HEK293 (cell line): ENCODE results near the gene TPGS1.

Experiments used
- CTCF ChIA-PET: fragments of 350-600 bp; formaldehyde crosslinking; extraction: SDS; loops from one replicate; lab custom pipeline; 2021; ENCODE audit warnings: antibody characterized with exemption; lab: Yijun Ruan, JAX
- POLR2A ChIA-PET: fragments of 300-600 bp; formaldehyde crosslinking; extraction: SDS; loops from one replicate; lab custom pipeline; 2020; ENCODE audit warnings: antibody characterized with exemption, inconsistent platforms; lab: Yijun Ruan, JAX
- H3K27ac ChIP-seq: fragments of 200-500 bp; sonication (Bioruptor generic); 2 replicates; pipeline ENCODE4 v1.5.1; 2014; ENCODE audit warnings: low read depth, low read length, control low read depth, inconsistent platforms; ENCODE audit errors: extremely low read depth
- H3K36me3 ChIP-seq, 2 experiments: fragments of 200-500 bp in 1 of 2; sonication (Bioruptor generic) in 1 of 2; 1 replicate in 1 of 2; 2 replicates in 1 of 2; pipeline ENCODE4 v1.5.1; 2014 to 2017; ENCODE audit warnings: inconsistent platforms in 2 of 2, low read length in 2 of 2; ENCODE audit not compliant: control insufficient read depth in 2 of 2, insufficient read depth in 1 of 2
- H3K4me1 ChIP-seq: fragments of 200-500 bp; sonication (Bioruptor generic); 2 replicates; pipeline ENCODE4 v1.5.1; 2014; ENCODE audit warnings: mild to moderate bottlenecking, low read length, inconsistent platforms; ENCODE audit not compliant: control insufficient read depth, insufficient read depth
- H3K4me3 ChIP-seq: 2 replicates; pipeline ENCODE4 v1.5.1; 2011; ENCODE audit warnings: low read depth, mild to moderate bottlenecking, control low read depth, low read length, moderate library complexity
- H3K9me3 ChIP-seq: fragments of 200-500 bp; sonication (Bioruptor generic); 2 replicates; pipeline ENCODE4 v1.5.1; 2014; ENCODE audit warnings: low read depth, low read length, inconsistent platforms; ENCODE audit not compliant: control insufficient read depth, insufficient read depth
- KLF9 ChIP-seq: fragments of 450-650 bp; formaldehyde crosslinking; IDR thresholded peaks from 2 replicates; pipeline ENCODE4 v1.5.1; 2016; ENCODE audit warnings: missing biosample characterization, missing genetic modification characterization, low read depth
- OVOL3 ChIP-seq: fragments of 450-650 bp; formaldehyde crosslinking; IDR thresholded peaks from 2 replicates; pipeline ENCODE4 v1.5.1; 2016; ENCODE audit warnings: missing biosample characterization, missing genetic modification characterization
- REST ChIP-seq: fragments of 450-650 bp; formaldehyde crosslinking; IDR thresholded peaks from 2 replicates; pipeline ENCODE4 v1.5.1; 2016; ENCODE audit warnings: missing biosample characterization, missing genetic modification characterization
- TRIM28 ChIP-seq: IDR thresholded peaks from 2 replicates; pipeline ENCODE4 v1.6.1; 2011; ENCODE audit warnings: low read length, control low read depth, borderline replicate concordance
- ZBTB20 ChIP-seq: fragments of 450-650 bp; formaldehyde crosslinking; IDR thresholded peaks from 2 replicates; pipeline ENCODE4 v1.5.1; 2016; ENCODE audit warnings: missing biosample characterization, missing genetic modification characterization
- ZBTB48 ChIP-seq: fragments of 450-650 bp; formaldehyde crosslinking; IDR thresholded peaks from 2 replicates; pipeline ENCODE4 v1.5.1; 2016; ENCODE audit warnings: missing biosample characterization, missing genetic modification characterization
- ZBTB49 ChIP-seq: fragments of 450-650 bp; formaldehyde crosslinking; IDR thresholded peaks from 2 replicates; pipeline ENCODE4 v1.5.1; 2016; ENCODE audit warnings: missing biosample characterization, missing genetic modification characterization, low read depth
- ZFP37 ChIP-seq: fragments of 450-650 bp; formaldehyde crosslinking; IDR thresholded peaks from 2 replicates; pipeline ENCODE4 v1.5.1; 2016; ENCODE audit warnings: missing biosample characterization, missing genetic modification characterization
- ZFP69B ChIP-seq: fragments of 450-650 bp; formaldehyde crosslinking; IDR thresholded peaks from 2 replicates; pipeline ENCODE4 v1.5.1; 2016; ENCODE audit warnings: missing biosample characterization, missing genetic modification characterization
- ZNF138 ChIP-seq: fragments of 450-650 bp; formaldehyde crosslinking; IDR thresholded peaks from 2 replicates; pipeline ENCODE4 v1.5.1; 2016; ENCODE audit warnings: missing biosample characterization, missing genetic modification characterization, borderline replicate concordance
- ZNF155 ChIP-seq: fragments of 450-650 bp; formaldehyde crosslinking; IDR thresholded peaks from 2 replicates; pipeline ENCODE4 v1.5.1; 2016; ENCODE audit warnings: missing biosample characterization, missing genetic modification characterization
- ZNF16 ChIP-seq: fragments of 450-650 bp; formaldehyde crosslinking; IDR thresholded peaks from 2 replicates; pipeline ENCODE4 v1.5.1; 2016; ENCODE audit warnings: low read depth, missing biosample characterization, missing genetic modification characterization
- ZNF211 ChIP-seq: fragments of 450-650 bp; formaldehyde crosslinking; IDR thresholded peaks from 2 replicates; pipeline ENCODE4 v1.5.1; 2016; ENCODE audit warnings: low read depth, missing biosample characterization, missing genetic modification characterization
- ZNF274 ChIP-seq, 2 experiments: fragments of 200-500 bp in 1 of 2; fragments of 450-650 bp in 1 of 2; sonication (Bioruptor generic) in 1 of 2; formaldehyde crosslinking in 1 of 2; IDR thresholded peaks; 2 replicates each; pipeline versions ENCODE4 v1.5.1 to v1.6.1; 2014 to 2016; ENCODE audit warnings: borderline replicate concordance in 1 of 2, inconsistent platforms in 1 of 2, low read length in 1 of 2, missing biosample characterization in 1 of 2, missing genetic modification characterization in 1 of 2
- ZNF398 ChIP-seq: fragments of 450-650 bp; formaldehyde crosslinking; IDR thresholded peaks from 2 replicates; pipeline ENCODE4 v1.5.1; 2017; ENCODE audit warnings: missing biosample characterization, missing genetic modification characterization
- ZNF423 ChIP-seq: fragments of 450-650 bp; formaldehyde crosslinking; IDR thresholded peaks from 2 replicates; pipeline ENCODE4 v1.5.1; 2016; ENCODE audit warnings: missing biosample characterization, missing genetic modification characterization
- ZNF544 ChIP-seq: fragments of 450-650 bp; formaldehyde crosslinking; IDR thresholded peaks from 2 replicates; pipeline ENCODE4 v1.5.0; 2017; ENCODE audit warnings: missing biosample characterization, missing genetic modification characterization
- ZNF585B ChIP-seq: fragments of 450-650 bp; formaldehyde crosslinking; IDR thresholded peaks from 2 replicates; pipeline ENCODE4 v1.5.1; 2016; ENCODE audit warnings: missing biosample characterization, missing genetic modification characterization
- ZNF658 ChIP-seq: fragments of 450-650 bp; formaldehyde crosslinking; IDR thresholded peaks from 2 replicates; pipeline ENCODE4; 2016; ENCODE audit warnings: missing biosample characterization, missing genetic modification characterization
- ZNF664 ChIP-seq: fragments of 450-650 bp; formaldehyde crosslinking; IDR thresholded peaks from 2 replicates; pipeline ENCODE4 v1.5.1; 2016; ENCODE audit warnings: missing biosample characterization, missing genetic modification characterization
- ZNF776 ChIP-seq: fragments of 450-650 bp; formaldehyde crosslinking; IDR thresholded peaks from 2 replicates; pipeline ENCODE4 v1.5.0; 2017; ENCODE audit warnings: missing biosample characterization, missing genetic modification characterization, borderline replicate concordance
- ZNF792 ChIP-seq: fragments of 450-650 bp; formaldehyde crosslinking; IDR thresholded peaks from 2 replicates; pipeline ENCODE4 v1.5.1; 2016; ENCODE audit warnings: missing biosample characterization, missing genetic modification characterization
- TF ChIP-seq, protein P1 (sequence below): fragments of 450-650 bp; formaldehyde crosslinking; IDR thresholded peaks from 2 replicates; pipeline ENCODE4 v1.5.1; 2016; ENCODE audit warnings: missing biosample characterization, missing genetic modification characterization
- TF ChIP-seq, protein P2 (sequence below): fragments of 450-650 bp; formaldehyde crosslinking; IDR thresholded peaks from 2 replicates; pipeline ENCODE4 v1.5.1; 2016; ENCODE audit warnings: missing biosample characterization, missing genetic modification characterization
- TF ChIP-seq, protein P3 (sequence below): fragments of 450-650 bp; formaldehyde crosslinking; IDR thresholded peaks from 2 replicates; pipeline ENCODE4 v1.5.1; 2017; ENCODE audit warnings: missing biosample characterization, missing genetic modification characterization

The TPGS1 gene

GRCh38 chr19:469833-470232 lies 37.5 kb upstream of the TPGS1 start:
- no peaks in the 10 kb centered on the region for H3K9me3 ChIP-seq
- ChIA-PET CTCF (interaction anchor here (0.7 kb wide), 1 partner anchor 40 kb away, joined by 8 read pairs; no protein-coding TSS in a partner anchor), POLR2A (no interaction called here)
- H3K4me1 ChIP-seq = no peaks in the 10 kb centered on the region
- H3K36me3 ChIP-seq = no peaks in the 10 kb centered on the region
- no peak overlapping the region for H3K27ac ChIP-seq
- no peak overlapping the region for H3K4me3 ChIP-seq
- TF ChIP-seq, protein P1, sequence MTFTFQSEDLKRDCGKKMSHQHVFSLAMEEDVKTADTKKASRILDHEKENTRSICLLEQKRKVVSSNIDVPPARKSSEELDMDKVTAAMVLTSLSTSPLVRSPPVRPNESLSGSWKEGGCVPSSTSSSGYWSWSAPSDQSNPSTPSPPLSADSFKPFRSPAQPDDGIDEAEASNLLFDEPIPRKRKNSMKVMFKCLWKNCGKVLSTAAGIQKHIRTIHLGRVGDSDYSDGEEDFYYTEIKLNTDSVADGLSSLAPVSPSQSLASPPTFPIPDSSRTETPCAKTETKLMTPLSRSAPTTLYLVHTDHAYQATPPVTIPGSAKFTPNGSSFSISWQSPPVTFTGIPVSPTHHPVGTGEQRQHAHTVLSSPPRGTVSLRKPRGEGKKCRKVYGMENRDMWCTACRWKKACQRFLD (tag by site-specific recombination) = no peak
- TF ChIP-seq, protein P2, sequence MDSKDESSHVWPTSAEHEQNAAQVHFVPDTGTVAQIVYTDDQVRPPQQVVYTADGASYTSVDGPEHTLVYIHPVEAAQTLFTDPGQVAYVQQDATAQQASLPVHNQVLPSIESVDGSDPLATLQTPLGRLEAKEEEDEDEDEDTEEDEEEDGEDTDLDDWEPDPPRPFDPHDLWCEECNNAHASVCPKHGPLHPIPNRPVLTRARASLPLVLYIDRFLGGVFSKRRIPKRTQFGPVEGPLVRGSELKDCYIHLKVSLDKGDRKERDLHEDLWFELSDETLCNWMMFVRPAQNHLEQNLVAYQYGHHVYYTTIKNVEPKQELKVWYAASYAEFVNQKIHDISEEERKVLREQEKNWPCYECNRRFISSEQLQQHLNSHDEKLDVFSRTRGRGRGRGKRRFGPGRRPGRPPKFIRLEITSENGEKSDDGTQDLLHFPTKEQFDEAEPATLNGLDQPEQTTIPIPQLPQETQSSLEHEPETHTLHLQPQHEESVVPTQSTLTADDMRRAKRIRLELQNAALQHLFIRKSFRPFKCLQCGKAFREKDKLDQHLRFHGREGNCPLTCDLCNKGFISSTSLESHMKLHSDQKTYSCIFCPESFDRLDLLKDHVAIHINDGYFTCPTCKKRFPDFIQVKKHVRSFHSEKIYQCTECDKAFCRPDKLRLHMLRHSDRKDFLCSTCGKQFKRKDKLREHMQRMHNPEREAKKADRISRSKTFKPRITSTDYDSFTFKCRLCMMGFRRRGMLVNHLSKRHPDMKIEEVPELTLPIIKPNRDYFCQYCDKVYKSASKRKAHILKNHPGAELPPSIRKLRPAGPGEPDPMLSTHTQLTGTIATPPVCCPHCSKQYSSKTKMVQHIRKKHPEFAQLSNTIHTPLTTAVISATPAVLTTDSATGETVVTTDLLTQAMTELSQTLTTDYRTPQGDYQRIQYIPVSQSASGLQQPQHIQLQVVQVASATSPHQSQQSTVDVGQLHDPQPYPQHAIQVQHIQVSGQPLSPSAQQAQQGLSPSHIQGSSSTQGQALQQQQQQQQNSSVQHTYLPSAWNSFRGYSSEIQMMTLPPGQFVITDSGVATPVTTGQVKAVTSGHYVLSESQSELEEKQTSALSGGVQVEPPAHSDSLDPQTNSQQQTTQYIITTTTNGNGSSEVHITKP (tag by site-specific recombination) = 0 out of 2 replicates have a peak, but pooled peaks have one; percentile 5
- TF ChIP-seq ZNF155 (tag by site-specific recombination) (no peak), ZNF664 (tag by site-specific recombination) (no peak), ZNF776 (tag by site-specific recombination) (no peak), ZBTB48 (peak; percentile 17; the same call in 1 of the 2 replicates), TRIM28 (no peak), ZNF274 (IDR thresholded peaks at IDR 0.05; ENCODE audit: low read length) (no peak), ZNF274 (tag by site-specific recombination; IDR thresholded peaks at IDR 0.05; ENCODE audit: borderline replicate concordance) (no peak), ZBTB49 (tag by site-specific recombination) (no peak), ZNF16 (tag by site-specific recombination) (no peak), ZNF398 (tag by site-specific recombination) (peak; percentile 38), OVOL3 (tag by site-specific recombination) (no peak), ZNF423 (tag by site-specific recombination) (no peak), ZNF585B (tag by site-specific recombination) (no peak), REST (no peak), ZFP37 (tag by site-specific recombination) (no peak), ZNF138 (tag by site-specific recombination) (no peak), ZFP69B (tag by site-specific recombination) (no peak), KLF9 (tag by site-specific recombination) (no peak), ZNF211 (tag by site-specific recombination) (no peak), ZNF792 (tag by site-specific recombination) (no peak), ZBTB20 (tag by site-specific recombination) (no peak), ZNF544 (no peak), ZNF658 (no peak)
- TF ChIP-seq, protein P3, sequence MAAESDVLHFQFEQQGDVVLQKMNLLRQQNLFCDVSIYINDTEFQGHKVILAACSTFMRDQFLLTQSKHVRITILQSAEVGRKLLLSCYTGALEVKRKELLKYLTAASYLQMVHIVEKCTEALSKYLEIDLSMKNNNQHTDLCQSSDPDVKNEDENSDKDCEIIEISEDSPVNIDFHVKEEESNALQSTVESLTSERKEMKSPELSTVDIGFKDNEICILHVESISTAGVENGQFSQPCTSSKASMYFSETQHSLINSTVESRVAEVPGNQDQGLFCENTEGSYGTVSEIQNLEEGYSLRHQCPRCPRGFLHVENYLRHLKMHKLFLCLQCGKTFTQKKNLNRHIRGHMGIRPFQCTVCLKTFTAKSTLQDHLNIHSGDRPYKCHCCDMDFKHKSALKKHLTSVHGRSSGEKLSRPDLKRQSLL (tag by site-specific recombination) = no peak
